IPS-NIHi11 (cell line): ENCODE results near the gene EIF3K.
A peak's percentile ranks its signal among the peaks of the same experiment; 100 is the strongest.

ENCODE experiments used
- DNase-seq: peaks from one replicate; pipeline ENCODE4 v3.0.0; 2012; ENCODE audit warnings: mixed read lengths, low spot score

EIF3K gene

GRCh38 chr19:38665950-38666662 is 47.1 kb downstream of the EIF3K start:
- peak; percentile 74 for DNase-seq

- no peak for DNase-seq
Observed at GRCh38 chr19:38666663-38667511, 47.9 kb downstream of the EIF3K start.

- no peak for DNase-seq
Observed at GRCh38 chr19:38667661-38668171, 48.7 kb downstream of the EIF3K start.

GRCh38 chr19:38669552-38669951 is 50.6 kb downstream of the EIF3K start:
- no peak for DNase-seq

GRCh38 chr19:38670921-38671398 is 52.0 kb downstream of the EIF3K start:
- DNase-seq, result no peak

GRCh38 chr19:38671654-38672053 is 52.7 kb downstream of the EIF3K start:
- DNase-seq, result no peak

GRCh38 chr19:38673030-38673429 is 54.0 kb downstream of the EIF3K start:
- no peak for DNase-seq

GRCh38 chr19:38674388-38675171 is 55.6 kb downstream of the EIF3K start:
- DNase-seq, result no peak

GRCh38 chr19:38675611-38676010 is 56.6 kb downstream of the EIF3K start:
- DNase-seq, result no peak

GRCh38 chr19:38676023-38676877 is 57.3 kb downstream of the EIF3K start:
- no peak for DNase-seq

GRCh38 chr19:38676878-38677646 is 58.1 kb downstream of the EIF3K start:
- DNase-seq, result no peak

- DNase-seq, result no peak
Observed at GRCh38 chr19:38678217-38678890, 59.4 kb downstream of the EIF3K start.

GRCh38 chr19:38678891-38679494 is 60.0 kb downstream of the EIF3K start:
- no peak for DNase-seq

- no peak for DNase-seq
Observed at GRCh38 chr19:38679839-38680238, 60.9 kb downstream of the EIF3K start.

- DNase-seq, result no peak
Observed at GRCh38 chr19:38682195-38682867, 63.3 kb downstream of the EIF3K start.

GRCh38 chr19:38682872-38683392 is 63.9 kb downstream of the EIF3K start:
- DNase-seq, result no peak

- DNase-seq, result peak; percentile 80
Observed at GRCh38 chr19:38683393-38684077, 64.5 kb downstream of the EIF3K start.
